Activated naive CD8-positive, alpha-beta T cell treated with anti-CD3 and anti-CD28 coated beads, Interleukin-2, amount 50 U/mL, for 24 hours (primary cell): ENCODE data around the gene HOXD10.
A peak's percentile ranks its signal among the peaks of the same experiment; 100 is the strongest.

Experiments used
- ATAC-seq: fragments of 150-1000 bp; cut with Tn5 transposase; one replicate; pipeline ENCODE4 v1.10.0; 2021
- DNase-seq: peaks from one replicate; pipeline ENCODE4 v3.0.0; 2021
- H3K27ac Mint-ChIP-seq: one replicate; pipeline ENCODE4 v1.8.0; 2021; ENCODE audit warnings: mild to moderate bottlenecking, mixed read lengths
- H3K27me3 Mint-ChIP-seq: one replicate; pipeline ENCODE4 v1.8.0; 2021; ENCODE audit warnings: mixed read lengths
- H3K36me3 Mint-ChIP-seq: one replicate; pipeline ENCODE4 v1.8.0; 2021; ENCODE audit warnings: low read depth, mixed read lengths
- H3K4me1 Mint-ChIP-seq: one replicate; pipeline ENCODE4 v1.8.0; 2021; ENCODE audit warnings: mixed read lengths
- H3K4me3 Mint-ChIP-seq: one replicate; pipeline ENCODE4 v1.8.0; 2021; ENCODE audit warnings: mild to moderate bottlenecking, moderate library complexity, mixed read lengths
- H3K9me3 Mint-ChIP-seq: one replicate; pipeline ENCODE4 v1.8.0; 2021; ENCODE audit warnings: mixed read lengths

HOXD10 gene

DNA sequence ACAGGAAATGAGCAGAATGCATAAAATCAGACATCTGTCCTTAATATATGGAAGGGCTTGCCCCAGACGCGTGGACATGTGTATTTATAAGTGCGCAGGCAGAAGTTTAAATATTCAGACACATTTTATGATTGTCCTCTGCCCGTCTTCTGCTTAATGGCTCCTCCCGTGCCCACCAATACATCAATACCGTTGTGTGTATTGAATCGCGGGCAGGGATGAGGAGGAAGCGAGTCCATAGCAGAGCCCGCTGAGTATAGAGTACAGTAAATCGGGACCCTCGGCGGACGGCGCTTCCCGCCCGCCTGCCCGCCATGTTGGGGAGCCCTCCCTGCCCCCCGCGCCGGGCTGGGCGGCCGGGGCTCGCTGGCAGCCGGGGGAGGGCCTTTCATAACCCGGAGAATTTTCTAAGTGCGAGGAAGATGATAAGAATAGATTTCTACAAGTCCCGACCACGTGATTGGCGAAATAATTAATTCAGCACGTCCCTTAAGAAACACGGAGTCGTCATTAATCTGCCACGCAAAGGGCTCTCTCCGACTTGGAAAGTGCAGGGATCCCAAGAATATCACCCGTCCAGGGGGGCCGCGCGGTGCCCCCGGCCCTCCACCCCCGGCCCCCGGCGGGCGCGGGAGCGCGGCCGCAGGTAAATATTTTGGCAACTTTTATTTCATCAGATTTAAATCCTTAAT is 40.4 kb downstream of the HOXD10 start, which contains the start of gene HOXD3:
Gene HOXD3 (plus strand): TSS at position 501 of the 692 bp plus-strand sequence. CDS start 11,808 bp downstream, outside the sequence.
- peak within 1 kb of the TSS; percentile 27 for H3K27ac Mint-ChIP-seq

DNA sequence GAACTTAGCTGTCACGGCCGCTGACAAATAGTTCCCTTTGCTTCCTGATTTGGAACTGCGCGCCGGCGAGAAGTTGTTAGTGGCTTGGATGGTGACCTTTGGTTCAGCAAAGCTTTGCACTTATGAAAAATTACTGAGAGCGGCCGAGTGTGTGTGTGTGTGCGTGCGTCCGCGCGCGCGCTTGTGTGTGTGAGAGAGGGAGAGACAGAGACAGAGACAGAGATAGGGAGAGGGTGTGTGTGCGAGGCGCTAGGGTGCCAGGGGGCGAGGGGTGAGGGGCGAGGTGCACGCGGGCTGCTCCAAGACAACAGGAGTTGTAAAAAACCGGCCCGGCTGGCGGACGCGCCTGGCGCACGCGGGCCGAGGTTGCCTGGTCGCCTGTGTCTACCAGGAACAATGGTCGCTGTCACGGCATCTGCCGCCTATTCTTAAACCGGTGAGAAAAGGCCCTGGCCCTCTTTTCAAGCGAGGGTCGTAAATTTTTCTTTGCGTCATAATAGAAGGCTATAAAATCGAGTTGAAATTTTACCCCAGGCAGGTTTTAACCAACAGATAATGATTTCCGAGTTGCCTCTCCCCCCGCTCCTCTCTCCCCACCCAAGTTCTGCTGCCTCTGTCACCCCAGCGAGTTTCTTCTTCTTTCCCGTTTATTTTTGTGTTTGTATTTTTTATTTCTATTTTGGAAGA is 41.1 kb downstream of the HOXD10 start:
- peak overlapping the region; percentile 52 for H3K4me3 Mint-ChIP-seq
- ATAC-seq (no peak), DNase-seq (no peak)
- no peaks in the 10 kb centered on the region for H3K36me3 Mint-ChIP-seq
- no peaks in the 10 kb centered on the region for H3K9me3 Mint-ChIP-seq
- peaks cover 87% of the 10 kb centered on the region for H3K27me3 Mint-ChIP-seq
- peak overlapping the region; percentile 27 for H3K27ac Mint-ChIP-seq
- H3K4me1 Mint-ChIP-seq: peaks cover 12% of the 10 kb centered on the region

More for the DNA sequence above, 40.4 kb downstream of the HOXD10 start, which contains the start of gene HOXD3:
- H3K27me3 Mint-ChIP-seq: peaks cover 86% of the 10 kb centered on the region
- H3K4me3 Mint-ChIP-seq: peak within 1 kb of the TSS; percentile 52
- no peak for DNase-seq
- ATAC-seq: no peak
- no peaks in the 10 kb centered on the region for H3K36me3 Mint-ChIP-seq
- H3K9me3 Mint-ChIP-seq: no peaks in the 10 kb centered on the region
- H3K4me1 Mint-ChIP-seq: peaks cover 15% of the 10 kb centered on the region

DNA sequence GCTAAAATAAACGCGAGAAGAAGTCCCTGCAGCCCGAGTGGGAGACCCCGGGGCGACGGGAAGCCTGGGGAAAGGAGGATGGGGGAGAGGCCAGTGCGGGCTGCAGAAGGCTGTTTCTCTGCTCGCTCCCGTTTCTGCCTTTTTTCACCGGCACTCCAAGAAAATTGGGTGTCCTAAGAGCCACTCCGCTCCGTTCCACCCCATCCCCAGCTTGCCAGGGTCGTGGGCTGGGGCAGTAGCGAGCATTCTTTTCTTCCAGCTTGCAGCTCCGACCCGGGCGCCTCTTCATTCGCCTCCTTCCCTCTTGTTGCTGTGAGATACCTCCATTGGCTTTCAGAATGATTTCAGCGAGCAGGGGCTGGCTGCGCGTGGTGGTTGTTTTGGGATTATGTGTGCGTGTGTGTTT is 41.6 kb downstream of the HOXD10 start:
- H3K4me3 Mint-ChIP-seq: no peak overlapping the region
- no peaks in the 10 kb centered on the region for H3K36me3 Mint-ChIP-seq
- no peaks in the 10 kb centered on the region for H3K9me3 Mint-ChIP-seq
- peaks cover 12% of the 10 kb centered on the region for H3K4me1 Mint-ChIP-seq
- peak overlapping the region; percentile 27 for H3K27ac Mint-ChIP-seq
- ATAC-seq (no peak), DNase-seq (no peak)
- H3K27me3 Mint-ChIP-seq: peaks cover 86% of the 10 kb centered on the region

DNA sequence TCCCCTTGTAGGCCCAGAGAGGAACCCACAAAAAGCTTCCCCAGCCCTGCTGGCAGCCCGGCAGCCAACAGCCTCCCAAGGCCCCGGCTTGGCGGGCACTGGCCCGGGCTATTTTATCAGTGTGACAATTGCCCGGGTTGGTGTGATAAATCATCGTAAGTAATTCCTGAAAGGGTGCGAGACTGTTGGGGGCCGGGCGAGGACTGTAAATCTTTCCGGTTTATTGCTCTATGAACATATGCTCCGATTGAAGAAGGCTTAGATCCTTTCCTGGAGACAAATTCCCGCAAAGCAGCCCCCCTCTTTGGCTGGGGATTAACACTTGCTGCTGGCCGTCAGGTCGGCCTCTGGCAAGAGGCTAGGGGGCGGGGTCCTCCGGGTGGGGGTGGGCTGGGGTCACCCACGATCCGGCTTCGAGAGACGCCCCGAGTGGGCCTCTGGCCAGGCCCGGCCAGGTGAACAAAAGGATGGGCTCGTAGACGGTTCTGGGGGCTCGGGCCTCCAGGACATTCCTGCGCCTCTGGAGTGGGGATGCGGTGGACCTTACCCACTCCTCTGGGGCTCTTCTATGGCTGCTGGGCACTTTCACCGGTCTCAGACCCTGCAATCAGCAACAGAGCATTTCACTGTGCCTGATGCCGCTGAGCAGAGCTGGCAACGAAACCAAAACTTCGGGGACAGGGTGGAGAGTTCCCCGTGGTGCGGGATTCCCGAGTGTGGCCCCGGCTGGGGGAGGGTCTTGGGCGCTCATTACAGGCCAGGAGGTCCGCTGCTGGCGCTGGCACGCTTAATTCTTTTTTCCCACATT is 42.5 kb downstream of the HOXD10 start:
- H3K27me3 Mint-ChIP-seq: peaks cover 86% of the 10 kb centered on the region
- H3K4me3 Mint-ChIP-seq: no peak overlapping the region
- ATAC-seq: no peak
- no peaks in the 10 kb centered on the region for H3K36me3 Mint-ChIP-seq
- peaks cover 12% of the 10 kb centered on the region for H3K4me1 Mint-ChIP-seq
- DNase-seq: no peak
- peaks cover 5% of the 10 kb centered on the region for H3K9me3 Mint-ChIP-seq
- H3K27ac Mint-ChIP-seq: no peak overlapping the region

DNA sequence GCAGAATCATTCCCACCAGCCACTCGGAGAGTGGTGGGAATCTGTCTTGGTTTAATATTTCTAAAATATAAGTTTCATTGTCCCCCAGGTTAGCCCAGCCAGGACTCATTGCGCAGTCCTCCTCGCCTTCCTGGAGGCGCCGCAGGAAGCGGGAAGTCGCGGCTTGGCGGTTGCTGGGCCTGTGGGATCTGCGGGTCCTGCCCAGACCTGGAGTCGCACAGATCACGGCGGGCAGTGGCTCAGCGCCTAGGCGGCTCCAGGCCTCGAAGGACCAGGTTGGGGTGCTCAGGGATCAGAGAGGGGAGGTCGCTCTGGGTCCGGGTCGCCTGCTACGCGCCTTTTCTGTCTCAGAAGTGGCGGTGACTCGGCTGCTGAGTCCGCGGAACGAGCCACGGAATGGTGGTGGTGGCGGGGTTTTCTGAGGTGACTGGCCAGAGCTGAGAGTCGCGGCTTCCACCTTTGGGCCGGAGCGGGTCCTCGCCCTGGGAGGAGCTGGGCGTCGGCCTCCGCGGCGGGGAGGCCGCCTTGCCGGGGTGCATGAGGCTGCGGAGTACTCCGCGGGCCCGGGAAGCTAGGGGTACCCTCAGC is 43.2 kb downstream of the HOXD10 start:
- Mint-ChIP-seq H3K9me3 (peaks cover 7% of the 10 kb centered on the region), H3K27me3 (peaks cover 86% of the 10 kb centered on the region), H3K4me3 (no peak overlapping the region), H3K4me1 (peaks cover 12% of the 10 kb centered on the region), H3K27ac (no peak overlapping the region), H3K36me3 (no peaks in the 10 kb centered on the region)
- no peak for DNase-seq
- no peak for ATAC-seq

DNA sequence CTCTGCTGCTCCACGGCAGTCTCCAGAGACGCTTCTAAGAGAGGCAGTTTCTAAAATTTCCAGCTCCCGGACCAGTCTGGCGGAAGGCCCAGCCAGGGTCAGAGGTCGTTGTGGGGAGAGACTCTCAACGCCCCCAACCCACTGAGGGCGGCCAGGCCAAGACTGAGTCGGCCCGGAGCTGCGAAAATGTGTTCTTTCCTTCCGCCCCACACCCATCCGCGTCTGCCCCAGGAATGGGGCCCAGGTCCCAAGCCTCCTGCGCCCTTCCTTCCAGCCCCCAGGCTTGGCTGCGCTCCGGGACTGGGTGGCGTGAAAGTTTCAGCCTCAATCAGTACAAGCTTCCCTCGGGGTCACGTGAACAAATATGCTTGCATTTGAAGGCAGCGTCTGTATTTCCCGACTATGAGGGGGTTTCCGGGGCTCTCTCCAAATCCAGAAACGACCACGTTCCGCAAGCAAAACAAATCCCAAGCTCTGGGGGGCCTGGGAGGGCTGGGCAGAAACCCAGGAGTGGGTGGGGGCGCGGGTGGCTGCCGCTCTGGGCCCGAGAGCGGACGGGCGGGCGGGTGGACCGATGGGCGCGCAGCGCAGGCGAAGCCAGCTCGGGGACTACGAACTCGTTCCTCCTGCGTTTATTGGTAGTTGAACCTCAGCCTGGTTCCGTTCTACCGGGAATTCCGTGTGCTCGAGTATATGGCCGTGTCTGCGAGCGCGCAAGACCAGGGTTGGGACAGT is 43.8 kb downstream of the HOXD10 start:
- no peak for ATAC-seq
- Mint-ChIP-seq H3K4me1 (peaks cover 12% of the 10 kb centered on the region), H3K36me3 (no peaks in the 10 kb centered on the region), H3K9me3 (peaks cover 7% of the 10 kb centered on the region), H3K4me3 (no peak overlapping the region), H3K27me3 (peaks cover 88% of the 10 kb centered on the region), H3K27ac (no peak overlapping the region)
- no peak for DNase-seq

DNA sequence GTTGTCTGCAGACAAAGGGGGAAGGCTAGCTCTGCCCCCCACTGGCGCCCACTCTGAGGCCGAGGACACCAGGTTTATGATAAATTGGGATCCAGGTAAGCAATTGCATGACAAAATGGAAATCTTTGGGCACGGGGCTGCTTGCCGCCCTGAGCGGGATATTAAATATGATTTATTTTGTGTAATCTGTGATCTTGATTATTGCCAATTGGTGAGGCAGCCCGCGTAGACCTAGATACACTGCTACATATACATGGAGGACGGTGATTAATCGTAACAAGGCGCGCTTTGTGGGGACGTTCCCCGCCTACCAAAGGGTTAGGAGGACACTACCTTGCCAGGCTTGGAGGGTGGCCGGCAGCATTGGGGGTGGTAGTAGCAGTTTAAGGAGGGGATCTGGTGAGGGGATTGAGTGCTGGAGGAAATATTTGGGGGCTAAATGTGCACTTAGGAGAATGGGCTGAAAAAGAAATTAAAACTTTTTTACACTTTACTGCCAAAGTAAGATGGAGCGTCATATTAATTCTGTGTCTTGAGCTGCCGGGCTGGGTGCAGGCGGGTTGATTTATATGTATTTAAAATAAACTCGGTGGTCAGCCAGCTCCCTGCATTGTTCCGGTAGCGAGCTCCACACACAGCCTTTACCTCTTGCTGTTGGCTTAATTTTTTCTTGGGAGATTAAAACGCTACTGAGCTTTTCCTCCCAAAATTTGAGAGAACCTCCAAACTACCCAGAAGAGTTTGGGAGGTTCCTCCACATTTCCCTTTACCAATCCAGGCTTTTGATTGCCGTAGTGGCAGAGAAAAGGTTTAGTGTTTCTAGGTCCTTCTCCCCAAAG is 44.6 kb downstream of the HOXD10 start:
- Mint-ChIP-seq H3K4me1 (peaks cover 12% of the 10 kb centered on the region), H3K9me3 (peaks cover 7% of the 10 kb centered on the region), H3K4me3 (no peak overlapping the region), H3K36me3 (no peaks in the 10 kb centered on the region), H3K27ac (no peak overlapping the region), H3K27me3 (peaks cover 88% of the 10 kb centered on the region)
- no peak for DNase-seq
- no peak for ATAC-seq

DNA sequence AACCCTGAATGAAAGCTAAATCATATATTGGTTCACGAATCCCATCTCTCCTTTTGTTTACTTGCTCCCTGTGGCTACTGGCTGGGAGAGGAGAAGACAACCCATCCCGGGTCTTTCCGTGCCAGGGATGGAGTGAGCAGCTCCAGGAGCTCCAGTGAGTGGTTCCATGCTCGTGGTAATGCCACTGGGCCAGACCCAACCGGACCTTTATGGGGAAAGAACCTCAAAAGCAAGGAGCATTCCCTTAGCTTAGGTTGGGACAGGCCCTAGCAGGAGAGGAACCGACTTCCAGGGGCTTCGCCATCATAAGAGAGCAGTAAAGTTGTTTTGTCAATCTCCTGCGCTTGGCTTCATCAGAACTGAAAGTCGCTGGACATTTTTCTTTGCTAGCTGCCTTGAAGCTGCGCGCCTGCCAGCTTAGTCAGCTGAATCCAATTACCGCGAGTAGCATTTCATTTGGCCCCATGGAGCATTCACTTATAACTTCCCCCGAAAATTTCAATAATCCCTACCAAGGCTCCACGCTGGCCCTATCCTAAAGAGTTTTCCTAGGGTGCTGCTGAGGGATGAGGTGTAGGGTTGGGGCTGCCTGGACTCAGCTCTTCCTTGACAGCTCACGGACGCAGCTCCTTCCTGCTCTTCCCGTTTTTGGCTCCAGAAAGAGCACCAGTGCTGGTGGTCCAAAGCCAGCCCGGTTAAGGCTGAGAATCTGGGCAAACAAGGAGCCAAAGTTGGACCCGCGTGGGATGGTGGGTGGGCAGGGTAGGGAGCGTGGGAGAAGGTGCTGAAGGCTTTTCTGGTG is 45.4 kb downstream of the HOXD10 start:
- H3K36me3 Mint-ChIP-seq: no peaks in the 10 kb centered on the region
- no peak overlapping the region for H3K4me3 Mint-ChIP-seq
- H3K9me3 Mint-ChIP-seq: peaks cover 7% of the 10 kb centered on the region
- peaks cover 12% of the 10 kb centered on the region for H3K4me1 Mint-ChIP-seq
- ATAC-seq: no peak
- H3K27me3 Mint-ChIP-seq: peaks cover 88% of the 10 kb centered on the region
- DNase-seq: no peak
- no peak overlapping the region for H3K27ac Mint-ChIP-seq

DNA sequence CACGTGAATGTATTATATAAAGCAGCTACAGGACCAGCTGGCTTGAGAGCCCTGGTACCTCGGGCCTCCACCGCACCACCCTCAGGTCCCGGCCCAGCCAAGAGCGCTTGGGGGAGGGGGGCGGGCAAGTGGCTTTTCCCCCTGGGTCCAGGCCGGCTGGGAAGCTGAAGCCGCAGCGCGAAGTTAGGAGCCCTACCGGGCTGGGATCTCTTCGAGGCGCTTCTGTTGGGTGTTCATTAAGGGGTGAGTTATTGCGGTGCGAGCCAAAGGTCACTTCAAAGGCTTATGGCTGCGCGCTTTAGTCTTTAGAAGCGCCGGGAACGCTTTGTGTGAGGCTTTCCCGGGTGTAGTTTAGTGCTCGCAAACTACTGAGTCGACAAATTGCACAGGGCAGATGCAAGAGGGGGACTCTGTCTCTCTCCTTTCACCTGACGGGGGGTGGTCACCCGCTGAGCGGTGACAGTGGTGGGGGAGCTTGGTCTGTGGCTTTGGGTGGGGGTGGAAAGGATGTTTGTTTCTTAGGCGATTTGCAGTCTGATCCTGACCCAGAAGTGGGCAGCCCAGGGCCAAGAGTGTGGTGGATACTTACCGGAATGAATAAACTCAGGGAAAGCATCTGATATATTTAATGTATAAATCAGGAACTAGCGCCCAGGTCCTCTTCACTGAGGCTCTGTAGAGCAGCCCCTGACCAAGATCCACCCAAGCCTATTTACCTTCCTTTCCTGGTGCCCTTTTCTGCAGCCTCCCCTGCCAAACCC is 46.5 kb downstream of the HOXD10 start:
- no peak for DNase-seq
- Mint-ChIP-seq H3K36me3 (no peaks in the 10 kb centered on the region), H3K4me3 (no peak overlapping the region), H3K27ac (no peak overlapping the region), H3K9me3 (peaks cover 7% of the 10 kb centered on the region), H3K4me1 (peaks cover 6% of the 10 kb centered on the region), H3K27me3 (peaks cover 91% of the 10 kb centered on the region)
- no peak for ATAC-seq

DNA sequence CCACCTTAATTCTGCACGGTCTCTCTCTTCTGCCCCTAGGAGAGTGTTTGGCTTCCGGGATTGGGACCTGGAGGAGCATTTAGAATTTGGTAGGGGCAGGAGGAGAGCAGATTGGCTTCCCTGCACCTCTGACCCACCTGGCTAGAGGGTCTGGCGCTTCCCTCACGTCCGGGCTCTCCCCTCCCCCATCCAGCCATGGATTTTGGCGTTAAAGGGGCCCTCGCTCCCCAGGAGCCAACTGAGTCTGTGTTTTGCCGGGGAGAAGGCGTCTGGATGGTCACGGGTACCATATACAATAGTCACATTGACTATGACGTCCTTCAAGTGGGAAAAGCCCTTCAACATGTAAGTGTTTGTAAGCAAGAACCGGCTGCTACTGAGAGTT is 47.1 kb downstream of the HOXD10 start:
- H3K9me3 Mint-ChIP-seq: peaks cover 7% of the 10 kb centered on the region
- no peak for ATAC-seq
- H3K27ac Mint-ChIP-seq: no peak overlapping the region
- H3K36me3 Mint-ChIP-seq: no peaks in the 10 kb centered on the region
- H3K4me3 Mint-ChIP-seq: no peak overlapping the region
- DNase-seq: no peak
- peaks cover 87% of the 10 kb centered on the region for H3K27me3 Mint-ChIP-seq
- peaks cover 2% of the 10 kb centered on the region for H3K4me1 Mint-ChIP-seq

DNA sequence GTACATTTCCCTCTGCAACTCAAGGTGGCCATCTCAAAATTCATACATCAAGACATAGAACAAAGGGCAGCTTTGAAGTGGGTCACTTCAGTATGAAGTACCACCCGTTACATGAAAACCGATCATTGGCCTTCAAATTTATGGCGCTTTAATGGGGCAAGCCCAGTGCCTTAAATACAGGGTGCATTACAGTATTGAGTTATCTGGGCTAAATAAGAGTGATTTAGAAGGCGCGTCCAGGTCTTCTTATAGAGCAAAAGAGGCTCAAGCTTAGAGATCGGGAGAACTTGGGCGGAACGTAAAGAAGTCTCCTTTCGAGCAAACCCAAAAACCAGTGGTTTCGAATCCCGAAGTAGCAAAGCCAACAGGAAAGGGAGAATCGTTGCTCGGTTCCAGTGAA is 47.6 kb downstream of the HOXD10 start:
- peaks cover 85% of the 10 kb centered on the region for H3K27me3 Mint-ChIP-seq
- peak overlapping the region; percentile 1 for H3K27ac Mint-ChIP-seq
- H3K9me3 Mint-ChIP-seq: peaks cover 7% of the 10 kb centered on the region
- no peaks in the 10 kb centered on the region for H3K36me3 Mint-ChIP-seq
- H3K4me3 Mint-ChIP-seq: no peak overlapping the region
- peaks cover 2% of the 10 kb centered on the region for H3K4me1 Mint-ChIP-seq
- ATAC-seq: no peak
- DNase-seq: no peak

DNA sequence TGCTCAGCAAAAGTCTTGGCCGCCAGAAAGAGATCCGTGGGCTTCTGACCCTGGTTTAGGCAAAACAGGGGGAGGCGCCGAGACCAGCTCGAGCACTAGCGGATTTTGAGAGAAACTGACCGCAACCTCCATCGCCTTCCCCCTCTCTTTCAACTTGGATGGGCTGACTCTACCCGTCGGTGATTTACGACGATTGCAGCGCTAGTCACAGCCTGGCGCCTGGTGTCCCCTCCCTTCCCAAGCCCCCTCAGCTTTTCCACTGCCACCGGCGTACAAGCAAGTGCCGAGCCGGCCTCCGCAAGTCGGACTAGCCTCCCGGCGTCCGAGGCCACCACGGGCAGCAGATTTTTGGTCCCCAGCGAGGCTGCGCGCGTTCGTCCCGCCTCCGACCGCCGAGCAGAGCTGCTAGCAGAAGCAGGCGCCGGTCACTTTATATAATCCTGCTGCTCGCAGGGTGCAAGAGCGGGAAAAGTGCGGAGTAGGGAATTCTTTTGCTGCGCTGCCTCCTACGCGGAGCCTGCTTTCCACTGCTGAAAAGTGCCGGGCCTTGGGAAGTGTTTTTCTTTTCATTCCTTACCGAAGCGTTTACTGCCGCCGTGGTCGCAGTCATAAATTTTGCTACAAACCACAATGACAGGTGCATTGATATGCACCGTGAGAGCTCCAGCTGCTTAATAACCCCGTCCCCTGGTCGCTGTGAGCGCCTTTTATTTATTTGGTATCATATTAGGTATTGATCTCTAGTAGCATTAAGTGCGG is 48.2 kb downstream of the HOXD10 start:
- DNase-seq: no peak
- Mint-ChIP-seq H3K27me3 (peaks cover 84% of the 10 kb centered on the region), H3K36me3 (no peaks in the 10 kb centered on the region), H3K4me3 (no peak overlapping the region), H3K9me3 (peaks cover 7% of the 10 kb centered on the region), H3K27ac (no peak overlapping the region), H3K4me1 (no peaks in the 10 kb centered on the region)
- ATAC-seq: no peak
